GM13977 (cell line): Measurements from ENCODE around the gene C1R.

ENCODE experiments used
- DNase-seq: peaks from one replicate; pipeline ENCODE4 v3.0.0; 2012; ENCODE audit warnings: low spot score
- CTCF ChIP-seq: IDR thresholded peaks from 2 replicates; pipeline ENCODE4 v1.5.1; 2012; ENCODE audit warnings: mild to moderate bottlenecking, control low read depth; ENCODE audit not compliant: insufficient read depth; ENCODE audit errors: extremely low read depth, missing control alignments
- in situ Hi-C: fragments of 300-500 bp; cut with MboI; formaldehyde crosslinking; loops from one replicate; pipeline ENCODE4 v1.12.0; 2022; ENCODE audit warnings: low sequenced_read_pairs, low pct_unique_long_range_greater_than_20kb, mixed read lengths, inconsistent platforms; ENCODE audit not compliant: unreplicated experiment

Gene C1R

GRCh38 chr12:7127916-7128626 lies 35.8 kb upstream of the C1R start:
- DNase-seq = no peak
- no peak for TF ChIP-seq CTCF
- in situ Hi-C loops = no loop called here

- DNase-seq = no peak
- TF ChIP-seq CTCF = no peak
- in situ Hi-C loops = no loop called here
Observed at GRCh38 chr12:7125632-7126227, 33.5 kb upstream of the C1R start.

- in situ Hi-C loops = loop anchor here (25.0 kb wide), 1 partner anchor 187 kb away; the partner anchor contains the start of genes ATN1, C12orf57 and RNU7-1
- no peak for DNase-seq
- no peak for TF ChIP-seq CTCF
Observed at GRCh38 chr12:7123806-7124522, 31.7 kb upstream of the C1R start.

GRCh38 chr12:7122811-7123769 lies 30.8 kb upstream of the C1R start:
- DNase-seq = no peak
- in situ Hi-C loops = loop anchor here (25.0 kb wide), 1 partner anchor 186 kb away; the partner anchor contains the start of genes ATN1, C12orf57 and RNU7-1
- no peak for TF ChIP-seq CTCF

GRCh38 chr12:7121324-7121723 lies 29.1 kb upstream of the C1R start:
- no peak for DNase-seq
- in situ Hi-C loops = loop anchor here (25.0 kb wide), 1 partner anchor 184 kb away; the partner anchor contains the start of genes ATN1, C12orf57 and RNU7-1
- TF ChIP-seq CTCF = no peak
